IMR-90 (cell line): ENCODE results near the gene SEL1L2.

Experiments used
- BHLHE40 ChIP-seq: fragments of 150-350 bp; IDR thresholded peaks from 2 replicates; pipeline ENCODE4 v1.6.1; 2016; ENCODE audit warnings: mild to moderate bottlenecking, low read depth, low read length
- CEBPB ChIP-seq: IDR thresholded peaks from 2 replicates; pipeline ENCODE4 v1.6.1; 2012; ENCODE audit warnings: low read depth, low read length, improper control_type of control experiment
- CTCF ChIP-seq: conservative IDR thresholded peaks from 2 replicates; pipeline ENCODE4 v1.5.1; 2012; ENCODE audit warnings: mild to moderate bottlenecking, low read depth, low read length, improper control_type of control experiment
- ELK1 ChIP-seq: fragments of 150-350 bp; IDR thresholded peaks from 2 replicates; pipeline ENCODE4 v1.6.1; 2016; ENCODE audit warnings: low read depth, mild to moderate bottlenecking, low read length, moderate library complexity, borderline replicate concordance
- POLR2A ChIP-seq: IDR thresholded peaks from 2 replicates; pipeline ENCODE4 v1.6.1; 2012; ENCODE audit warnings: mild to moderate bottlenecking, low read depth, low read length

GRCh38 chr20:13868331-13868730, 122.1 kb downstream of the SEL1L2 start:
- no peak for TF ChIP-seq CTCF
- no peak for TF ChIP-seq POLR2A
- no peak for TF ChIP-seq BHLHE40
- TF ChIP-seq CEBPB, result no peak
- TF ChIP-seq ELK1, result no peak
